GM12872 (cell line): ENCODE results near the gene ITGA6.

Experiments
- TF ChIP-seq, protein P1 (sequence below): IDR thresholded peaks from 3 replicates; pipeline ENCODE4 v1.5.1; 2011; ENCODE audit warnings: low read depth, mild to moderate bottlenecking, low read length, moderate library complexity; ENCODE audit not compliant: insufficient read depth

Gene ITGA6

DNA sequence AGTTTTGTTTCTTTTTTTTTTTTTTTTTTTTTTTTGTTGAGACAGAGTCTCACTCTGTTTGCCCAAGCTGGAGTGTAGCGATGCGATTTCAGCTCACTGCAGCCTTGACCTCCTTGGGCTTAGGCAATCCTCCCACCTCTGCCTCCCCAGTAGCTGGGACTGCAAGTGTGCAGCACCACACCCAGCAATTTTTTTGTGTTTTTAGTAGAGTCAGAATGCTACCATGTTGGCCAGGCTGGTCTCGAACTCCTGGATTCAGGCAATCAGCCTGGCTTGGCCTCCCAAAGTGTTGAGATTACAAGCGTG is 8.2 kb downstream of the ITGA6 start:
- TF ChIP-seq, protein P1, sequence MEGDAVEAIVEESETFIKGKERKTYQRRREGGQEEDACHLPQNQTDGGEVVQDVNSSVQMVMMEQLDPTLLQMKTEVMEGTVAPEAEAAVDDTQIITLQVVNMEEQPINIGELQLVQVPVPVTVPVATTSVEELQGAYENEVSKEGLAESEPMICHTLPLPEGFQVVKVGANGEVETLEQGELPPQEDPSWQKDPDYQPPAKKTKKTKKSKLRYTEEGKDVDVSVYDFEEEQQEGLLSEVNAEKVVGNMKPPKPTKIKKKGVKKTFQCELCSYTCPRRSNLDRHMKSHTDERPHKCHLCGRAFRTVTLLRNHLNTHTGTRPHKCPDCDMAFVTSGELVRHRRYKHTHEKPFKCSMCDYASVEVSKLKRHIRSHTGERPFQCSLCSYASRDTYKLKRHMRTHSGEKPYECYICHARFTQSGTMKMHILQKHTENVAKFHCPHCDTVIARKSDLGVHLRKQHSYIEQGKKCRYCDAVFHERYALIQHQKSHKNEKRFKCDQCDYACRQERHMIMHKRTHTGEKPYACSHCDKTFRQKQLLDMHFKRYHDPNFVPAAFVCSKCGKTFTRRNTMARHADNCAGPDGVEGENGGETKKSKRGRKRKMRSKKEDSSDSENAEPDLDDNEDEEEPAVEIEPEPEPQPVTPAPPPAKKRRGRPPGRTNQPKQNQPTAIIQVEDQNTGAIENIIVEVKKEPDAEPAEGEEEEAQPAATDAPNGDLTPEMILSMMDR = no peak

DNA sequence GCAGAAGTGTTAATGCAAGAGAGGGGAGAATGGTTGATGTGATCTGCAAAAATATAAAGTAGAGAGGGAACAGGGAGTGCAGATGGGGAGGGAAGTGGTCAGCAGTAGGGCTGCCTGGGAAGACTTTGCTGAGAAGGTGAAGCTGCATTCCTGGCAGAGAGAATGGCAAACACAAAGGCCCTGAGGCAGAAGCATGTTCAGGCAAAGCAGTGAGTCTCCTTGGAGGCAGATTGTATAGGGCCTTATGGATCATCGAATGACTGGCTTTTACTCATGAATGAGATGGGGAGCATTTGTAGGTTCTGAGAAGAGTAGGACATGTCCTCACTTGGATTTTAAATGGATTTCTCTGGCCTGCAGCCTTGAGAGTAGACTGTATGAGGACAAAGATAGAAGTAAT is 9.5 kb downstream of the ITGA6 start:
- TF ChIP-seq, protein P1 = no peak

DNA sequence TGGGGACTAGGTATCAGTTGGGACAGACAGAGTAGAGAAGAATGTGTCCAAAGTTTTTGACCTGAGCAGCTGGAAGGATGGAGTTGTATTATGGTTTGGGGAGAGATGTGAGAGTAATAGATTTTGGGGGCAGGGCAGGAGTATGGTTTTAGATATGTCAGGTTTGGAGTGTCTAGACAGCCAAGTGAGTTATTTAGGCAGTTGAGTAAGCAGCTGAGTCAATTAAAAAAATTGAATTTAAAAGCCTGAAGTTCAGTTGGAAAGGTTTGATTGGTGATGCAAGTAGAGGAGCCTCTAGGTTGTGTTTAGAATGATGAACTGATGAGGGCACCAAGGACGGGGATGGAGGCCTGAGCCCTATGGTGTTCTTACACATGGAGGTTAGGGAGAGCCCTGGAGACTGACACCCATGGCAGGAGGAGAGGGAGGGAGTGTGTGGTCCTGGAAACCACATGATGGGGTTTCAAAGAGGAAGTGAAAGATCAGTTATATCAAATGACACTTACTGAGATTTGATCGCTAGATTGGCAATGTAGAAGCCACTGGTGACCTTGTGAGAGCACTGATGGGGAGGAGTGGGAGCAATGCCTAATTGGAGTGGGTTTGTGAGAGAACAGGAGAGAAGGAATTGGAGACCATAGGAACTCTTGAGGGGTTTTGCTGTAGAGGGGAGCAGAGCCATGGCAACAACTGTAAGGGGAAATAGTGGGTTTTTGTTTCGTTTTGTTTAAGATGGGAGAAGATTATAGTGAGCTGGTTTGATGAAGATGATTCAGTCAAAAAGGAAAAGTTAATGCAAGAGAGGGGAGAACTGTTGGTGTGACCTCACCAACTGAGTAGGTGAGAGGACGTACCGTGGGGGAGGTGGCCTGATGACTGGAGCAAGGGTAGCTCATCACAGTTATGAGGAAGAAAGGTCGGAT is 10.3 kb downstream of the ITGA6 start:
- TF ChIP-seq, protein P1 = no peak

DNA sequence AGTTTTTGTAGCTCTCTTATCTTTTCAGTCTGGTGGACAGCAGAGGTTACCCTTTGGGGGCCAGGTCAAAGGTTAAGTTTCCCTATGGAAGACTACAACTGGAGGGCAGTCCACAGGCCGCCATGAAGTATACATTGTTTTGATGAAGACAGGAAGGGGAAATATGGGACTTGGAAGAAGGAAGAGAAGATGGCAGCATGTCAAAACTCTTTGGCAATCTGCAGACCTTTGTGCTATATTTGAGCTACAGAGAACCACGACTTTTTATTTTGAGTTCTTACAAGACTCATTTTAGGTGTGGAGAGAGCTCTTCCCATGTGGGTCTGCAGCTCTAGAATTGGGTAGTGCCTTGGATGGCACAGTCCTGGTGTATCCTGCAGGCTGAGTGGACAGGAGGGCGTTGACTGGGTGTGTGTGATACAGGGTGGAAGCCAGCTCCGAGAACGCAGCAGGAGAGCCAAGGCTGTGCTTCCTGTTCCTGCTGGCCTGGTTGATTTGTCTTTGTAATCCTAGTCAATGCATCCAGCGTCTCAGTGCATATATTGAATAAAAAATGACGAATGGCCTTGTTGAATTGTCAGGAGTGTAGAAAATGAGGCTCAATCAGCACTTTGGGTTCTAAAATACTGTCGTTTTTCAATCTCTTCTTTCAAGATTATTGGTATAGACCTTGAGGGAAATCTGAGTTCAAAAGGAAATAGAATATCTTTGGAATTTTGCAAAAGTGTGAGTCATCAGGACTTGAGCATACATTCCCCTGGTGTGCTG is 11.5 kb downstream of the ITGA6 start:
- TF ChIP-seq, protein P1 = no peak

DNA sequence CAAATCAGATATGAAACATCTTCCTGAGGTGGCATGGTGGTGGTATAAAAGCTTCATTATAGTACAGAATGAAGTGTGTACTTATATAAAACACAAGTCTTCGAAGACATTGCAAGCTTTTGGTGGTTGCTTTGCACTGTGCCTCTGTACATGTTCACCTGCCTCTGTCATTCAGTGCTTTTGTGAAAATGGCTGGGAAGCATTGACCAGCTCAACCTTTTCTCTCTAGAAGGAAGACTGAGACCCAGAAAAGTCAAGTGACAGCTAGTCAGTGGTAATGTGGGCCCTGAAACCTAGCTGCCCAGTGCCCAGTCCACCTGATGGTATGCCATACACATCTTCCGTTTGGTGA is 12.1 kb downstream of the ITGA6 start:
- TF ChIP-seq, protein P1 = no peak

DNA sequence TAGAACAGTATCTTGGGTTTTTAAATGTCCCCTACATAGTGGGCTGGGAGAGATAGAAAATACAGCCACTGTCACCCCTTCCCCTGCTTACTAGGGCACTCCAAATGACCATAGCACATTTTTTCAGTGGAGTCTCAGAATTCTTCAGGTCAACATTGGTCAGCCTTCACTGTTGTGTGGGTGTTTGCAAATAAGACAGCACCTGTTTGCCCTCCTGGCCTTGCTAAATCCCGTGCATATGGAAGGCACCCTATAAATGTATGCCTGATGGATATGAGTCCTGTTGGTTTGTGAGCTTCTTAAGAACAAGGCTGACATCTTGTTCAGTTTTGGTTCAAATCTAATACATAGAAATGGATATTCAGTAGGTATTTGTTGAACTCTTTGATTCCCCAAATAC is 12.5 kb downstream of the ITGA6 start:
- TF ChIP-seq, protein P1 = no peak

DNA sequence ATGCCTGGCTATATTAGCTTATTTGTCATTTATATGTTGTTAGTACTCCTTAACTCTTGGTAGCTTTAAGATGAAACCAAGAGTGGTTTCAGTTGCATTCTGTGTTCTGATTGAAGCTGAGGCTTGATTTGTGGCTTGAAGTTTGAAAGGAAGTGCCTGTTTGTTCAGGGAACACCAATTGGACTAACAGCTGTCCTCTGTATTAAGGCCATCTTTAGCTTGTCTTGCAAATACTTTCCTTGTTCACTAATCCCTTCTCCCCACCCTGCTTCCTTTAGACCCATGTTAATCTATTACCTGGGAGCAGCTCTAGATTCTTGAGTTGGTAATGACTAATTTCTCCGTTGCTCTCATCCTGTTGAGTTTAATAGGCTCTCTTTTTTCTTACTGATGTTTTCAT is 13.4 kb downstream of the ITGA6 start:
- TF ChIP-seq, protein P1 = no peak
